Liver (tissue), 9 donors: ENCODE measurements around the gene IL2. TPM values are rescaled to one million over a fixed set of nuclear protein-coding genes. Genes with fewer than 3 reads are reported as not detected.

Source experiments
- DNase-seq: peaks from one replicate; pipeline ENCODE4 v3.0.0-alpha.2; 2017; ENCODE audit warnings: low spot score
- H3K27ac ChIP-seq, 2 donors: one replicate each; pipeline ENCODE4 v1.7.0; 2013; ENCODE audit warnings: inconsistent platforms in 2 of 2, low read length in 2 of 2, control low read depth in 1 of 2, low read depth in 1 of 2, mild to moderate bottlenecking in 1 of 2
- H3K27me3 ChIP-seq, 4 donors: one replicate each; pipeline versions ENCODE4 v1.6.1 to v1.7.0; 2013; ENCODE audit warnings: low read length in 3 of 4, inconsistent platforms in 1 of 4, mild to moderate bottlenecking in 1 of 4, moderate library complexity in 1 of 4; ENCODE audit not compliant: control insufficient read depth in 4 of 4, insufficient read depth in 4 of 4
- H3K36me3 ChIP-seq, 4 donors: one replicate each; pipeline versions ENCODE4 v1.6.1 to v1.7.0; 2013; ENCODE audit warnings: low read length in 3 of 4, mild to moderate bottlenecking in 3 of 4, low read depth in 1 of 4, moderate library complexity in 1 of 4; ENCODE audit not compliant: control insufficient read depth in 4 of 4, insufficient read depth in 3 of 4
- H3K4me1 ChIP-seq, 4 donors: one replicate each; pipeline versions ENCODE4 v1.6.1 to v1.7.0; 2013; ENCODE audit warnings: low read length in 3 of 4, mild to moderate bottlenecking in 3 of 4, moderate library complexity in 1 of 4; ENCODE audit not compliant: control insufficient read depth in 4 of 4, insufficient read depth in 4 of 4
- H3K4me3 ChIP-seq, 3 donors: one replicate each; pipeline versions ENCODE4 v1.6.1 to v1.7.0; 2013; ENCODE audit warnings: low read length in 3 of 3, control low read depth in 1 of 3, low read depth in 1 of 3, mild to moderate bottlenecking in 1 of 3
- H3K9ac ChIP-seq, 2 donors: one replicate each; pipeline ENCODE4 v1.7.0; 2013; ENCODE audit warnings: low read length in 2 of 2, mild to moderate bottlenecking in 2 of 2, moderate library complexity in 2 of 2, control low read depth in 1 of 2, low read depth in 1 of 2
- H3K9me3 ChIP-seq, 4 donors: one replicate each; pipeline versions ENCODE4 v1.6.1 to v1.7.0; 2013; ENCODE audit warnings: low read length in 3 of 4; ENCODE audit not compliant: control insufficient read depth in 4 of 4
- ATF3 ChIP-seq: IDR thresholded peaks from 2 replicates; pipeline ENCODE4 v1.6.1; 2016; ENCODE audit warnings: antibody characterized with exemption
- CTCF ChIP-seq: fragments of 150-350 bp; IDR thresholded peaks from 2 replicates; pipeline ENCODE4 v1.5.1; 2017; ENCODE audit warnings: improper control_type of control experiment, low read depth, low read length; ENCODE audit not compliant: missing input control
- EGR1 ChIP-seq, 2 donors: IDR thresholded peaks; 2 replicates each; pipeline ENCODE4 v1.6.1; 2016 to 2018; ENCODE audit warnings: antibody characterized with exemption in 2 of 2, low read depth in 2 of 2
- FOXA1 ChIP-seq: IDR thresholded peaks from 2 replicates; pipeline ENCODE4 v1.6.1; 2016; ENCODE audit warnings: antibody characterized with exemption
- FOXA2 ChIP-seq: IDR thresholded peaks from 2 replicates; pipeline ENCODE4 v1.6.1; 2016; ENCODE audit warnings: antibody characterized with exemption
- GABPA ChIP-seq, 2 donors: IDR thresholded peaks in 1 of 2; conservative IDR thresholded peaks in 1 of 2; 2 replicates each; pipeline ENCODE4 v1.6.1; 2016; ENCODE audit warnings: antibody characterized with exemption in 2 of 2, mild to moderate bottlenecking in 1 of 2, moderate library complexity in 1 of 2
- HNF4A ChIP-seq, 2 donors: conservative IDR thresholded peaks; 2 replicates each; pipeline ENCODE4 v1.6.1; 2016; ENCODE audit warnings: antibody characterized with exemption in 2 of 2, mild to moderate bottlenecking in 2 of 2
- HNF4G ChIP-seq: IDR thresholded peaks from 2 replicates; pipeline ENCODE4 v1.6.1; 2016; ENCODE audit warnings: antibody characterized with exemption
- JUND ChIP-seq, 2 donors: IDR thresholded peaks; 2 replicates each; pipeline ENCODE4 v1.6.1; 2016; ENCODE audit warnings: antibody characterized with exemption in 2 of 2
- MAX ChIP-seq: IDR thresholded peaks from 2 replicates; pipeline ENCODE4 v1.6.1; 2016; ENCODE audit warnings: antibody characterized with exemption
- NR2F2 ChIP-seq: IDR thresholded peaks from 2 replicates; pipeline ENCODE4 v1.6.1; 2016; ENCODE audit warnings: antibody characterized with exemption
- RAD21 ChIP-seq, 2 donors: IDR thresholded peaks; 2 replicates each; pipeline ENCODE4 v1.6.1; 2016; ENCODE audit warnings: antibody characterized with exemption in 2 of 2, mild to moderate bottlenecking in 2 of 2
- REST ChIP-seq: IDR thresholded peaks from 2 replicates; pipeline ENCODE4 v1.6.1; 2016; ENCODE audit warnings: antibody characterized with exemption, mild to moderate bottlenecking
- RXRA ChIP-seq, 2 donors: IDR thresholded peaks; 2 replicates each; pipeline ENCODE4 v1.6.1; 2017 to 2018; ENCODE audit warnings: antibody characterized with exemption in 2 of 2, mild to moderate bottlenecking in 1 of 2
- SP1 ChIP-seq: IDR thresholded peaks from 2 replicates; pipeline ENCODE4 v1.6.1; 2018; ENCODE audit warnings: antibody characterized with exemption, mild to moderate bottlenecking
- YY1 ChIP-seq: IDR thresholded peaks from 2 replicates; pipeline ENCODE4 v1.6.1; 2016; ENCODE audit warnings: antibody characterized with exemption, mild to moderate bottlenecking
- ZBTB33 ChIP-seq: IDR thresholded peaks from 2 replicates; pipeline ENCODE4 v1.6.1; 2016; ENCODE audit warnings: antibody characterized with exemption
- WGBS: extraction: QIAGEN DNeasy Blood & Tissue Kit; methylation state at CpG from one replicate; pipeline ENCODE4 v1.1.7; 2013; 5-methylcytosine and 5-hydroxymethylcytosine counted together
- polyA plus RNA-seq, 2 donors: library from polyadenylated mRNA; stranded (reverse) in 1 of 2; unstranded in 1 of 2; fragments of 200-250 nt in 1 of 2; fragments of >200 nt in 1 of 2; fragmentation: Nextera tagmentation in 1 of 2; extraction: Ambion mirVana in 1 of 2; gene quantifications; one replicate each; pipeline versions ENCODE4 v1.2.1 to v1.2.3, GENCODE V29; 2013 to 2015
- total RNA-seq, 2 donors: library from RNA; depleted of rRNA; stranded (reverse); fragments of >200 nt; gene quantifications; one replicate each; pipeline ENCODE4 v1.2.3, GENCODE V29; 2014
- donor health status: healthy.
- donor health status: healthy.
- donor health status: healthy.
- donor health status: healthy.
- donor health status: healthy.

The IL2 gene
- total RNA-seq (not detected), polyA plus RNA-seq (not detected)

- Histone ChIP-seq H3K9me3 (no peaks in the 10 kb centered on the region), H3K36me3 (no peaks in the 10 kb centered on the region), H3K27ac (no peak within 1 kb of the TSS), H3K9ac (no peak within 1 kb of the TSS), H3K4me3 (no peak within 1 kb of the TSS), H3K4me1 (no peaks in the 10 kb centered on the region), H3K27me3 (no peaks in the 10 kb centered on the region)
- TF ChIP-seq RXRA (IDR thresholded peaks at IDR 0.05) (no peak), JUND (IDR thresholded peaks at IDR 0.05) (no peak), ATF3 (no peak), HNF4A (conservative IDR thresholded peaks at IDR 0.05) (no peak), EGR1 (IDR thresholded peaks at IDR 0.05; ENCODE audit: low read depth in 2 of 2) (no peak), RAD21 (IDR thresholded peaks at IDR 0.05) (no peak)
- no peak for DNase-seq
- WGBS: 77% methylated on average over 2 of the region's 2 CpGs
Measured at GRCh38 chr4:122456231-122457116, at the start of gene IL2. Gene IL2 (minus strand): TSS chr4:122456725. CDS start chr4:122456440, 285 bp downstream.

- no peaks in the 10 kb centered on the region for H3K4me1 ChIP-seq
- TF ChIP-seq FOXA1 (no peak), JUND (IDR thresholded peaks at IDR 0.05) (no peak), ZBTB33 (no peak), CTCF (no peak), RAD21 (IDR thresholded peaks at IDR 0.05) (no peak), REST (no peak), HNF4A (conservative IDR thresholded peaks at IDR 0.05) (no peak), RXRA (IDR thresholded peaks at IDR 0.05) (no peak), YY1 (no peak), SP1 (no peak), FOXA2 (no peak), GABPA (IDR thresholded peaks at IDR 0.05 in 1 of 2, conservative IDR thresholded peaks at IDR 0.05 in 1 of 2) (no peak), MAX (no peak), HNF4G (no peak), ATF3 (no peak), NR2F2 (no peak)
- no peak for DNase-seq
- H3K9ac ChIP-seq: no peak overlapping the region
- H3K27ac ChIP-seq: no peak overlapping the region
- H3K36me3 ChIP-seq: no peaks in the 10 kb centered on the region
- 51% methylated on average over 3 of the region's 3 CpGs for WGBS
- H3K27me3 ChIP-seq: no peaks in the 10 kb centered on the region
- H3K9me3 ChIP-seq: no peaks in the 10 kb centered on the region
- H3K4me3 ChIP-seq: no peak overlapping the region
Measured at GRCh38 chr4:122503214-122503613, 46.7 kb upstream of the IL2 start.
